Endothelial cell of umbilical vein (primary cell): Measurements from ENCODE around the gene HIVEP3. TPM values are rescaled to one million over a fixed set of nuclear protein-coding genes. Genes with fewer than 3 reads are reported as not detected.

ENCODE experiments used
- BruUV-seq: library from RNA; stranded (reverse); fragments of 400-500 nt; replicated peaks from 2 replicates; lab custom pipeline; 2021; lab: Mats Ljungman, UMichigan
- CTCF ChIA-PET: fragments of 300-600, 350-600 bp; sonication (Branson Sonifier 250); formaldehyde crosslinking; loops from one replicate; lab custom pipeline; 2021; ENCODE audit warnings: antibody characterized with exemption, inconsistent platforms; lab: Charles Lee
- POLR2A ChIA-PET: fragments of 300-600, 350-600 bp; sonication (Branson Sonifier 250); formaldehyde crosslinking; loops from one replicate; lab custom pipeline; 2021; ENCODE audit warnings: antibody characterized with exemption, inconsistent platforms; lab: Charles Lee
- DNase-seq: peaks from one replicate; pipeline ENCODE4 v3.0.0-alpha.2; 2011; ENCODE audit warnings: low read depth, low spot score
- FAIRE-seq: peaks from 2 replicates; lab custom pipeline; 2011; peaks lifted over from hg19 to GRCh38; lab: Jason Lieb, UNC
- H2AFZ ChIP-seq: 2 replicates; pipeline ENCODE4 v1.6.0; 2012; ENCODE audit warnings: low read depth, low read length, control low read depth, inconsistent platforms
- H3K27ac ChIP-seq: 2 replicates; pipeline ENCODE4 v1.5.1; 2011; ENCODE audit warnings: low read depth, mild to moderate bottlenecking, control low read depth, low read length, moderate library complexity; ENCODE audit not compliant: insufficient read depth
- H3K27me3 ChIP-seq, 2 experiments: 2 replicates each; pipeline versions ENCODE4 v1.6.0 to v1.6.1; 2011; ENCODE audit warnings: low read length in 2 of 2, mixed read lengths in 1 of 2; ENCODE audit not compliant: control insufficient read depth in 2 of 2, insufficient read depth in 2 of 2
- H3K36me3 ChIP-seq, 2 experiments: 2 replicates in 1 of 2; 3 replicates in 1 of 2; pipeline ENCODE4 v1.5.1; 2011; ENCODE audit warnings: low read length in 2 of 2, mild to moderate bottlenecking in 1 of 2, moderate library complexity in 1 of 2; ENCODE audit not compliant: control insufficient read depth in 2 of 2, insufficient read depth in 2 of 2; ENCODE audit errors: extremely low read depth in 1 of 2
- H3K4me1 ChIP-seq: 3 replicates; pipeline ENCODE4 v1.5.1; 2011; ENCODE audit warnings: mild to moderate bottlenecking, low read length; ENCODE audit not compliant: control insufficient read depth, insufficient read depth; ENCODE audit errors: extremely low read depth
- H3K4me2 ChIP-seq: 2 replicates; pipeline ENCODE4 v1.6.1; 2011; ENCODE audit warnings: low read length, control low read depth, mixed read lengths; ENCODE audit not compliant: insufficient read depth
- H3K4me3 ChIP-seq, 3 experiments: fragments of 200-600 bp in 1 of 3; sonication (generic), shearing (Covaris generic) in 1 of 3; replicated peaks in 1 of 3; 2 replicates each; pipeline ENCODE4 v1.5.1; 2011 to 2016; ENCODE audit warnings: control low read depth in 3 of 3, low read length in 3 of 3, mild to moderate bottlenecking in 2 of 3, inconsistent platforms in 1 of 3, low read depth in 1 of 3, moderate library complexity in 1 of 3; ENCODE audit not compliant: insufficient read depth in 1 of 3
- H3K79me2 ChIP-seq: 2 replicates; pipeline ENCODE4 v1.6.0; 2012; ENCODE audit warnings: low read length, inconsistent platforms; ENCODE audit not compliant: control insufficient read depth, insufficient read depth
- H3K9ac ChIP-seq: replicated peaks from 2 replicates; pipeline ENCODE3; 2011; ENCODE audit warnings: low read length, control low read depth; ENCODE audit not compliant: insufficient read depth; ENCODE audit errors: extremely low read depth
- H3K9me1 ChIP-seq: replicated peaks from 3 replicates; pipeline ENCODE4 v1.6.0; 2011; ENCODE audit warnings: mild to moderate bottlenecking, low read length; ENCODE audit not compliant: control insufficient read depth, insufficient read depth; ENCODE audit errors: extremely low read depth
- H3K9me3 ChIP-seq: replicated peaks from 2 replicates; pipeline ENCODE4 v1.5.1; 2012; ENCODE audit warnings: low read length, inconsistent platforms; ENCODE audit not compliant: control insufficient read depth, insufficient read depth
- H4K20me1 ChIP-seq: replicated peaks from 2 replicates; pipeline ENCODE3; 2011; ENCODE audit warnings: mild to moderate bottlenecking, low read length; ENCODE audit not compliant: control insufficient read depth, insufficient read depth; ENCODE audit errors: extremely low read depth
- EZH2 ChIP-seq: IDR thresholded peaks from 2 replicates; pipeline ENCODE4 v1.6.1; 2012; ENCODE audit warnings: borderline replicate concordance, low read depth, mild to moderate bottlenecking, moderate library complexity, low read length, inconsistent platforms; ENCODE audit not compliant: severe bottlenecking
- FOS ChIP-seq: IDR thresholded peaks from 2 replicates; pipeline ENCODE4 v1.6.1; 2011; ENCODE audit warnings: mild to moderate bottlenecking, low read length, moderate library complexity, borderline replicate concordance; ENCODE audit not compliant: insufficient read depth
- GATA2 ChIP-seq: IDR thresholded peaks from 2 replicates; pipeline ENCODE4 v1.7.0; 2011; ENCODE audit warnings: low read depth, mild to moderate bottlenecking, moderate library complexity, mixed read lengths, low read length; ENCODE audit not compliant: insufficient read length, insufficient read depth
- JUN ChIP-seq: IDR thresholded peaks from 2 replicates; pipeline ENCODE4 v1.6.1; 2011; ENCODE audit warnings: borderline replicate concordance, low read depth; ENCODE audit not compliant: insufficient read length, insufficient read depth
- MYC ChIP-seq: IDR thresholded peaks from one replicate; pipeline ENCODE4 v1.6.1; 2011; ENCODE audit warnings: mild to moderate bottlenecking, low read depth, low read length
- POLR2A ChIP-seq: IDR thresholded peaks from 2 replicates; pipeline ENCODE4 v1.6.1; 2012; ENCODE audit warnings: low read depth, mild to moderate bottlenecking, control low read depth, low read length
- POLR2AphosphoS5 ChIP-seq: IDR thresholded peaks from 2 replicates; pipeline ENCODE4 v1.6.1; 2012; ENCODE audit warnings: low read depth, mild to moderate bottlenecking, control low read depth, low read length, moderate library complexity; ENCODE audit not compliant: insufficient read depth
- dilution Hi-C: fragments of 300-500 bp; cut with MboI; formaldehyde crosslinking; loops from one replicate; pipeline ENCODE4 v1.15.0; 2019; ENCODE audit warnings: low sequenced_read_pairs; ENCODE audit not compliant: extremely low pct_ligation_motif_present
- intact Hi-C: fragments of 100-400 bp; cut with micrococcal nuclease; formaldehyde crosslinking; loops from one replicate; pipeline ENCODE4 v1.10.0; 2022
- polyA plus RNA-seq, 4 experiments: library from polyadenylated mRNA; depleted of rRNA in 3 of 4; stranded (reverse) in 3 of 4; unstranded in 1 of 4; fragments of >200 nt; gene quantifications; 2 replicates each; pipeline versions ENCODE4 v1.2.1 to v1.2.3, GENCODE V29; 2011 to 2012; ENCODE audit warnings: missing spikeins in 1 of 4
- total RNA-seq: library from RNA; stranded (reverse); gene quantifications from 2 replicates; pipeline ENCODE4 v1.2.3, GENCODE V29; 2021
- TF ChIP-seq, protein P1 (sequence below): IDR thresholded peaks from 2 replicates; pipeline ENCODE4 v1.6.1; 2011; ENCODE audit not compliant: insufficient read depth, insufficient read length
- TF ChIP-seq, protein P2 (sequence below), 2 donors: IDR thresholded peaks; 1 replicate in 1 of 2; 2 replicates in 1 of 2; pipeline ENCODE4 v1.5.1; 2011; ENCODE audit warnings: low read length in 2 of 2, mild to moderate bottlenecking in 2 of 2, moderate library complexity in 2 of 2, control low read depth in 1 of 2, inconsistent platforms in 1 of 2, low read depth in 1 of 2; ENCODE audit not compliant: insufficient read depth in 1 of 2; ENCODE audit errors: extremely low read depth in 1 of 2

HIVEP3 gene
- total and polyA plus RNA-seq, 2 donors (not counting 3 experiments of a cell fraction or from before 2014, with no cell fraction given): 3.4 to 4.0 TPM

GRCh38 chr1:41574842-41575241, 343.9 kb downstream of the HIVEP3 start:
- H3K4me1 ChIP-seq: no peaks in the 10 kb centered on the region
- ChIA-PET CTCF (interaction anchor here (0.6 to 4.5 kb wide), 19 partner anchors 10 to 598 kb away, joined by 3 to 53 read pairs (median 4); no protein-coding TSS in a partner anchor), POLR2A (no interaction called here)
- no TSS peak for BruUV-seq
- dilution Hi-C loops: no loop called here
- no peak overlapping the region for H2AFZ ChIP-seq
- H3K79me2 ChIP-seq: no peaks in the 10 kb centered on the region
- H3K27me3 ChIP-seq: no peaks in the 10 kb centered on the region
- H3K27ac ChIP-seq: no peak overlapping the region
- H3K36me3 ChIP-seq: no peaks in the 10 kb centered on the region
- no peak overlapping the region for H3K4me3 ChIP-seq
- TF ChIP-seq, protein P1, sequence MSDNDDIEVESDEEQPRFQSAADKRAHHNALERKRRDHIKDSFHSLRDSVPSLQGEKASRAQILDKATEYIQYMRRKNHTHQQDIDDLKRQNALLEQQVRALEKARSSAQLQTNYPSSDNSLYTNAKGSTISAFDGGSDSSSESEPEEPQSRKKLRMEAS: no peak
- TF ChIP-seq MYC (no peak), EZH2 (no peak), GATA2 (no peak), POLR2AphosphoS5 (no peak), POLR2A (no peak), FOS (no peak), JUN (no peak)
- TF ChIP-seq, protein P2, sequence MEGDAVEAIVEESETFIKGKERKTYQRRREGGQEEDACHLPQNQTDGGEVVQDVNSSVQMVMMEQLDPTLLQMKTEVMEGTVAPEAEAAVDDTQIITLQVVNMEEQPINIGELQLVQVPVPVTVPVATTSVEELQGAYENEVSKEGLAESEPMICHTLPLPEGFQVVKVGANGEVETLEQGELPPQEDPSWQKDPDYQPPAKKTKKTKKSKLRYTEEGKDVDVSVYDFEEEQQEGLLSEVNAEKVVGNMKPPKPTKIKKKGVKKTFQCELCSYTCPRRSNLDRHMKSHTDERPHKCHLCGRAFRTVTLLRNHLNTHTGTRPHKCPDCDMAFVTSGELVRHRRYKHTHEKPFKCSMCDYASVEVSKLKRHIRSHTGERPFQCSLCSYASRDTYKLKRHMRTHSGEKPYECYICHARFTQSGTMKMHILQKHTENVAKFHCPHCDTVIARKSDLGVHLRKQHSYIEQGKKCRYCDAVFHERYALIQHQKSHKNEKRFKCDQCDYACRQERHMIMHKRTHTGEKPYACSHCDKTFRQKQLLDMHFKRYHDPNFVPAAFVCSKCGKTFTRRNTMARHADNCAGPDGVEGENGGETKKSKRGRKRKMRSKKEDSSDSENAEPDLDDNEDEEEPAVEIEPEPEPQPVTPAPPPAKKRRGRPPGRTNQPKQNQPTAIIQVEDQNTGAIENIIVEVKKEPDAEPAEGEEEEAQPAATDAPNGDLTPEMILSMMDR (IDR thresholded peaks at IDR 0.05; ENCODE audit: extremely low read depth in 1 of 2, insufficient read depth in 1 of 2, low read depth in 1 of 2, low read length in 2 of 2): no peak
- no peak overlapping the region for H3K4me2 ChIP-seq
- DNase-seq (no peak), FAIRE-seq (no peak)
- no peaks in the 10 kb centered on the region for H4K20me1 ChIP-seq
- no peaks in the 10 kb centered on the region for H3K9me3 ChIP-seq
- no peaks in the 10 kb centered on the region for H3K9me1 ChIP-seq
- H3K9ac ChIP-seq: no peak overlapping the region
- intact Hi-C loops: loop anchor here (1.0 kb wide), 6 partner anchors 220 to 598 kb away; no protein-coding TSS in a partner anchor
